Activated T-helper 17 cell treated with anti-CD3 and anti-CD28 coated beads, Interleukin-2, amount 50 U/mL, for 72 hours (primary cell): ENCODE measurements around the gene RALGPS1. TPM values are rescaled to one million over a fixed set of nuclear protein-coding genes. Genes with fewer than 3 reads are reported as not detected.

ENCODE experiments used
- ATAC-seq: fragments of 150-1000 bp; cut with Tn5 transposase; replicated peaks from 2 replicates; pipeline ENCODE4 v1.10.0; 2021; ENCODE audit warnings: mild to moderate bottlenecking, moderate library complexity
- H3K27ac Mint-ChIP-seq: one replicate; pipeline ENCODE4 v1.8.0; 2022; ENCODE audit warnings: mixed read lengths
- H3K27me3 Mint-ChIP-seq: one replicate; pipeline ENCODE4 v1.8.0; 2022; ENCODE audit warnings: mixed read lengths
- H3K36me3 Mint-ChIP-seq: one replicate; pipeline ENCODE4 v1.8.0; 2022; ENCODE audit warnings: low read depth, mild to moderate bottlenecking, mixed read lengths
- H3K4me1 Mint-ChIP-seq: one replicate; pipeline ENCODE4 v1.8.0; 2022; ENCODE audit warnings: mixed read lengths
- H3K4me3 Mint-ChIP-seq: one replicate; pipeline ENCODE4 v1.8.0; 2022; ENCODE audit warnings: mild to moderate bottlenecking, mixed read lengths
- H3K9me3 Mint-ChIP-seq: one replicate; pipeline ENCODE4 v1.8.0; 2022; ENCODE audit warnings: mixed read lengths
- total RNA-seq, 2 donors: library from RNA; stranded (reverse); gene quantifications; one replicate each; pipeline ENCODE4 v1.2.3, GENCODE V29; 2022

Gene RALGPS1
- total RNA-seq, 2 donors from 2014 or later: 2.3 to 3.4 TPM

- H3K4me1 Mint-ChIP-seq: no peaks in the 10 kb centered on the region
- H3K36me3 Mint-ChIP-seq: no peaks in the 10 kb centered on the region
- H3K27ac Mint-ChIP-seq: no peak overlapping the region
- H3K4me3 Mint-ChIP-seq: no peak overlapping the region
- no peaks in the 10 kb centered on the region for H3K27me3 Mint-ChIP-seq
- H3K9me3 Mint-ChIP-seq: no peaks in the 10 kb centered on the region
- no peak for ATAC-seq
Measured at GRCh38 chr9:127197186-127197860, 282.7 kb downstream of the RALGPS1 start.

DNA sequence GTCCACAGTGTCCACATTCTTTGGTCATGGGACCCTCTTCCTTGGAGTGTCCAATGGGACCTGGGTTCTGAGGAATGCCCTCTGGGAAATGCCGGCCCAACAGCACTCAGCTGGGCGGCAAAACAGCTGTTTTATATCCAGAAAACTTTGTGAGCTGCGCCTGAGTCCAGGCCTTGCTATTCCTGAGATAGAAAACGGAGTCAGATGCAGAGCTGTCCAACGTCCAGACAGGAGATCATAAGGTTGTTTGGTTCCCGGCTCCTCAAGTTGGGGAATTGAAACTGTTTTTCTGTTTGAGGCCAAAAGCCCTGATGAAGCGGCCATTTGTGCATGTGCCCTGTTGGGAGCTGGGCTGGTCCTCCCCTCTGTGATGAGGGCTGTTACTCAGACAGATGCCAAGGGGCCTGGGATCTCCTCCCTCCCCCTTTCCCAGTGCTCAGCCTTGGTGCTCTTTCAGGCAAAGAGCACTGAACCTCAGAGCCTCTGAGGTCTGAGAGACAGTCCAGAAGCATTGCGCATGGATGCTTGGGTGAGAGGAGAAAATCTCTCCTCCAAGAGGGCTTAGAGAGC is 283.4 kb downstream of the RALGPS1 start:
- H3K27me3 Mint-ChIP-seq: no peaks in the 10 kb centered on the region
- H3K4me1 Mint-ChIP-seq: no peaks in the 10 kb centered on the region
- H3K9me3 Mint-ChIP-seq: no peaks in the 10 kb centered on the region
- H3K36me3 Mint-ChIP-seq: no peaks in the 10 kb centered on the region
- no peak overlapping the region for H3K4me3 Mint-ChIP-seq
- H3K27ac Mint-ChIP-seq: peak overlapping the region; percentile 30
- no peak for ATAC-seq

- no peak for ATAC-seq
- no peaks in the 10 kb centered on the region for H3K36me3 Mint-ChIP-seq
- H3K4me3 Mint-ChIP-seq: no peak overlapping the region
- H3K9me3 Mint-ChIP-seq: no peaks in the 10 kb centered on the region
- H3K27me3 Mint-ChIP-seq: no peaks in the 10 kb centered on the region
- peak overlapping the region; percentile 30 for H3K27ac Mint-ChIP-seq
- no peaks in the 10 kb centered on the region for H3K4me1 Mint-ChIP-seq
Measured at GRCh38 chr9:127198587-127198986, 284.0 kb downstream of the RALGPS1 start.

DNA sequence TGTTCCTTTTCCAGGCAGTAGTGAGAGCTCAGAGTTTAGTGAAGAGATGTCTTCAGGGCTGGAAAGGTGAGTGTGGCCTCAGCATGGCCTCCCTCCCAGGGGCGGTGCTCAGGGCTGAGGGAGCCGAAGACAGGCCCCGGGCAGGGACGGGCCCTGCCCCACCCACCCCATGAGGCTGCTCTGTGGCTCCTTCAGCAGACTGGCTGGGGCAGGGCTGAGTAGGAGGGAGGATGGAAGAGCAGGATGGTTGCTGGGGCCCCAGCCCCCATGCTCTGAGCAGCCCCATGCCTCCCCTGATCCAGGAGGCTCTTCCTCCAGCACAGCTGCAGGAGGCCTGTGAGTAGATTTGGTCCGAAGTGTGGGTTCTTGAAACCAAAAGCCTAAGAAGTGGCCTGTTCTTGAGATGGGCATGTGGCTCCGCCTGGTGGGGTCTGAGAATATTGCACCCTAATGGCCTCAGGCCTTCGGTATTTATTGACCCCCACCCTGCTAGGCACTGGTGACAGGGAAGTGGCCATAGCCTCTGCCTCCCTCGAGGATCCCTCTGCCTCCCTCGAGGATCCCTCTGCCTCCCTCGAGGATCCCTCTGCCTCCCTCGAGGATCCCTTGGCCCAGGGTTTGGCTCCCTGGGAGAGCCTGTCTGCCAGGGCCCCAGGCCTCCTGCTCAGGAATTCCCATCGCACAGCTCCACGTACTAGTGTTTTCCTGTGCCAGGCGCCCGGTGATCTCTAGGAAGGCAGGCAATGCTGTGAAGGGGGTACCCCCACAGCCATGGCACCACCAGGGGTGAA is 284.6 kb downstream of the RALGPS1 start:
- no peak overlapping the region for H3K4me3 Mint-ChIP-seq
- peak overlapping the region; percentile 30 for H3K27ac Mint-ChIP-seq
- H3K27me3 Mint-ChIP-seq: no peaks in the 10 kb centered on the region
- H3K9me3 Mint-ChIP-seq: no peaks in the 10 kb centered on the region
- H3K4me1 Mint-ChIP-seq: no peaks in the 10 kb centered on the region
- no peaks in the 10 kb centered on the region for H3K36me3 Mint-ChIP-seq
- peak; percentile 78 for ATAC-seq

DNA sequence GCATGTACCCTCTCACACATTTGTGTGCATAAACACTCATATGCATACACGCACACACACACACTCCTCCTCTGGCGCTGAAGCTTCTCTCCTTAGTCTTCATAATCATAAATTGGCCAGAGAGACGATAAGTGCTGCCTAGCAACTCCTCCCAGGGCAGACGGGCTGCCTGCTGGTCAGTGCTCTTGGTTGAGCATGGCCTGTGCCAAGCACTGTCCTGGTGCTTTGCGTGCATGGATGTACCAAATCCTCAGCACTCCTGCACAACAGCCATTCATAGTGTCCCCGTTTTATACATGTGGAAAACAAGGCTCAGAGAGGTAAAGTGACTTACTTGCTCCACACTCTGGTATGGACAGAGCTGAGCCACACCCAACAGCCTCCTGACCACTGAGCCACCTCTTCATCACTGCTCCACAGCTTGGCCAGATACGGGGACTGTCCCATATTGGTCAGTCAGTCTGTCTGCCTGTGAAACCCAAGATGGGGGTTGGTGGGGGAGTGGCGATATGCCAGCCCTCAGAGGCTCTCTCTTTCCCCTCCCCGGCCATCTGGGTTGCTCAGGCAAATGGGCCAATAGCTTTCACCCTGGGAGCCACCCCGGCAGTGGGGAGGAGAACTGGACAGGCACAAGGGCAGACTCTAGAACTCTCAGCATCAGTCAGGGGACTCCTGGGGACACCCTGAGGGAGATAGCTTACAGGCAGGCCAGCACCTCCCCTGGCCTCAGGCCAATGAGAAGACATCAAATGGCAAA is 285.7 kb downstream of the RALGPS1 start:
- Mint-ChIP-seq H3K9me3 (no peaks in the 10 kb centered on the region), H3K4me3 (no peak overlapping the region), H3K27me3 (no peaks in the 10 kb centered on the region), H3K27ac (no peak overlapping the region), H3K36me3 (no peaks in the 10 kb centered on the region), H3K4me1 (no peaks in the 10 kb centered on the region)
- ATAC-seq: no peak

- ATAC-seq: no peak
- no peak overlapping the region for H3K27ac Mint-ChIP-seq
- H3K36me3 Mint-ChIP-seq: no peaks in the 10 kb centered on the region
Measured at GRCh38 chr9:127201071-127201541, 286.5 kb downstream of the RALGPS1 start.

DNA sequence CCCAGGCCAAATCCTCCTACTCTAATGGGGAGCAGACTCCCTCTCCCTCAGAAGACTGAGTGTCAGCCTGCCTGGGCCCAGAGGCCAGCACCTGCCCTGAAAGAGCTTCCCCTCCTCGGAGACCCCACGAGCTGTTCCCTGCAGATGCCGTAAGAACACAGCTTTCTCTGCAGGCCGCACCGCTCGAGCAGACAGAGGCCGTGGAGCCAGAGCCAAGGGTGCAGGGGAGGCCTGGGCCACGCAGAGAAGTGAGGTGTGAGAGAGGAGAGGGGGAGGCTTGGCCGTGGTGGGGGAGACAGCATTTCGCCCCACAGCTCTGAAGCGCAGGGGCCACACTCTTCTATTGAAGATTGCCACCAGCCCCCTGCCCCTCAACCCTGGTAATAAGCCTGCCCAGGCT is 287.1 kb downstream of the RALGPS1 start:
- H3K27ac Mint-ChIP-seq: no peak overlapping the region
- H3K9me3 Mint-ChIP-seq: no peaks in the 10 kb centered on the region
- H3K27me3 Mint-ChIP-seq: no peaks in the 10 kb centered on the region
- H3K4me1 Mint-ChIP-seq: no peaks in the 10 kb centered on the region
- no peaks in the 10 kb centered on the region for H3K36me3 Mint-ChIP-seq
- H3K4me3 Mint-ChIP-seq: no peak overlapping the region
- no peak for ATAC-seq

More at GRCh38 chr9:127201071-127201541, 286.5 kb downstream of the RALGPS1 start:
- Mint-ChIP-seq H3K27me3 (no peaks in the 10 kb centered on the region), H3K4me1 (no peaks in the 10 kb centered on the region), H3K9me3 (no peaks in the 10 kb centered on the region), H3K4me3 (no peak overlapping the region)

DNA sequence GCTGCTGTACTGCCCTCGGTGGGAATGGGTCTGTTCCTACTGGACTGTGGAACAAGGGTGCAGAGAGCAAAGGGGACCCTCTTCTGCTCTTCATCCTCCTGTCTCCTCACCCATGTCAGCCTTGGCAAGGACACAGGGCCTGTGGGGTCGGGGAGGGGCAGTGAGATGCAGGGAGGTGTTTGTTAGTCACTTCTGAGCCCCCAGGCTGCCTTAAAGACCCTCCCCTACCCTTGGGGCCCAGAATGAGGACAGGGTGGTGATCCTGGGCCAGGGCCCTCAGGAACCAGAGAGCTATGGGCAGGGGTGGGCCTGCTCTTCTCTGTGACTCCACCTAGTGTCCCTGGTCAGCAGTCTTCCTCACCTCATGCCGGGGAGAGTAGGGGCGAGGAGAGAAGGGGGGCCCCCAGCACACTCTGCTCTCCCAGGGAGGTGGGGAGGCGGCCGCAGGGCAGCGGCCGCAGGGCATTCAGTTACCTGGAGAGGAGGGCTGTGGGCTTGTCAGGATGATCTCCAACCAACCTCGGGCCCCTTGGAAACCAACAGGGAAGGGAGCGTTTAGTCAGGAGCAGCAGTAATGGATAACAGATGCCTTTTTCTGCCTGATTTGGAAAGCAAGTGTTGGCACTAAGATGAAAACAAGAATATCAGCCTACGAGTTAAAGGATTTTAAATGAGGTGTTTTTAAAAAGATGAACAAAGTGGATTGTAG is 288.0 kb downstream of the RALGPS1 start:
- no peaks in the 10 kb centered on the region for H3K4me1 Mint-ChIP-seq
- no peaks in the 10 kb centered on the region for H3K27me3 Mint-ChIP-seq
- no peak overlapping the region for H3K27ac Mint-ChIP-seq
- no peak overlapping the region for H3K4me3 Mint-ChIP-seq
- H3K9me3 Mint-ChIP-seq: no peaks in the 10 kb centered on the region
- no peak for ATAC-seq
- H3K36me3 Mint-ChIP-seq: no peaks in the 10 kb centered on the region

DNA sequence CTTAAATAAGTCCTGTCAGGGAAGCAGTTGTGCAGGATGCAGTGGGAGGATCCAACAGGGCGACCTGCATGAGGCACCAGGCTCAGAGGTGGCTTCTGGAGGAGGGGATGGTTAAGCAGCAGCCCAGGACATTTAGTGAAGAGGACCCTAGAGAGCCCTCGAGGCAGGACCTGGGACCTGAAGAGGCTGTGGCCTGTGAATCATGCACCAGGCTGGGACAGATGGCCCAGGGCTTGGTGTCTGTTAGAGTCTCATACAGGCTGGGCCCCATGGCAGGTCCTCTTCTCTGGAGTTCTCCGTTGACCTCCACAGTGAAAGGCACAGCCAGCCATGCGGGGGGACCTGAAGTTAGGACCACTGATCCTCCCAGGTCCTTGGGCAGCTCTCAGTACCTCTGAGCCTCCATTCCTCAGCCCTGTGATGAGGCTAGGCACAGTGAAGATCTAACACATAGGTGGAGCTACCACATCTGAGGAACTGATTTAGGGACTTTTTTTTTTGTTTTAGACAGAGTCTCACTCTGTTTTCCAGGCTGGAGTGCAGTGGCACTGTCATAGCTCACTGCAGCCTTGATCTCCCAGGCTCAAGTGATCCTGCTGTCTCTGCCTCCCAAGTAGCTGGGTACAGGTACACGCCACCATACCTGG is 289.2 kb downstream of the RALGPS1 start:
- H3K4me3 Mint-ChIP-seq: no peak overlapping the region
- no peaks in the 10 kb centered on the region for H3K9me3 Mint-ChIP-seq
- no peaks in the 10 kb centered on the region for H3K36me3 Mint-ChIP-seq
- H3K27me3 Mint-ChIP-seq: no peaks in the 10 kb centered on the region
- H3K4me1 Mint-ChIP-seq: no peaks in the 10 kb centered on the region
- H3K27ac Mint-ChIP-seq: no peak overlapping the region
- ATAC-seq: no peak

DNA sequence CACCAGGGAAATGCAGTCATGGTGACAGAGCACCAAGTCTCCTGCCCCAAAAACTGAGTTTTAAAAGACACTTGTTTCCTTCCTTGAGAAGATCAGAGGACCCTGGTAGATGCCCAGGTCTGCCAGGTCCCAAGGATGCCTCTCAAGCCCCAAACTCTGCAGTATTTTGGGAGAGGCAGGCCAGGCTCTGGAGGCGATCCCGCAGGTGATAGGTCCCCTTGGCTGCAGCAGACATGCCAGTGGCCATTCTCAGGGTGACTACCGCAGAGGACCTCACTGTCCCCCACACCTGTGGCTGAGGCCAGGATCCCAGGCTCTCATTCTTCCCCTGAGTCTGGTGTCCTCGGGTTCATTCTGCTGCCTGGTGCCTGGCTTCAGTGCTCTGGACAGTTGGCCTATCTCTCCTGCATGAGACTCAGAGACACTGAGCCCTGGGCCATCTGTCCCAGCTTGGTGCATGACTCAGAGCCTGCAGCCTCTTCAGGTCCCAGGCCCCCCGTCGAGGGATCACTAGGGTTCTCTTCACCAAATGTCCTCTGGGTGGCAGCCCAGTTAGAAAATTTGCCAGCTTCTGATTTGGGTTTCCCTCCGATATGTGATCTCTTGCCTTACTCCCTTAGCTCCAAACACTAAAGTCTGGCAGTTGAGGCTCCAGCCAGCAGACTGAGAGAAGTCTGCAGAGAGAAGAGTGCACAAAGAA is 290.3 kb downstream of the RALGPS1 start:
- no peak for ATAC-seq
- Mint-ChIP-seq H3K4me1 (no peaks in the 10 kb centered on the region), H3K4me3 (no peak overlapping the region), H3K27me3 (no peaks in the 10 kb centered on the region), H3K9me3 (no peaks in the 10 kb centered on the region), H3K36me3 (no peaks in the 10 kb centered on the region), H3K27ac (no peak overlapping the region)

DNA sequence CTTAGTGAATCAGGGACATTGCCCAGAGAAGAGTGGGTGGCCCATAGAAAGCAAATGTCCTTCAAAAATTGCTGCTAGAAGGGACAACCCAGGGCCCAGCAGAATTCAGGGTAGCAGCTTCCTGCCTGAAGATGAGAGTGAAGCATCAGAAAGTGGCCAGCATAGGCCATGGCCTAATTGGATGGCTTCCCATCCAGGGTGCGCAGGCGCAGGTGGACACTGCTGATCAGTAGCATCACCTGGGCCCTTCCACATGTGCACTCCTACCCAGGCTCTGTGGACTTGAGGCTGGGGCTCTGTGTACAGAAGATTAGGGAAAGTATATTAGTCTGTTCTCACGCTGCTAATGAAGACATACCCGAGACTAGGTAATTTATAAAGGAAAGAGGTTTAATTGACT is 291.4 kb downstream of the RALGPS1 start:
- H3K4me3 Mint-ChIP-seq: no peak overlapping the region
- ATAC-seq: no peak
- H3K27me3 Mint-ChIP-seq: no peaks in the 10 kb centered on the region
- H3K36me3 Mint-ChIP-seq: no peaks in the 10 kb centered on the region
- H3K4me1 Mint-ChIP-seq: no peaks in the 10 kb centered on the region
- no peak overlapping the region for H3K27ac Mint-ChIP-seq
- no peaks in the 10 kb centered on the region for H3K9me3 Mint-ChIP-seq

- no peak for ATAC-seq
- Mint-ChIP-seq H3K27me3 (no peaks in the 10 kb centered on the region), H3K27ac (no peak overlapping the region), H3K4me3 (no peak overlapping the region), H3K9me3 (no peaks in the 10 kb centered on the region), H3K36me3 (no peaks in the 10 kb centered on the region), H3K4me1 (no peaks in the 10 kb centered on the region)
Measured at GRCh38 chr9:127206666-127207065, 292.1 kb downstream of the RALGPS1 start.

DNA sequence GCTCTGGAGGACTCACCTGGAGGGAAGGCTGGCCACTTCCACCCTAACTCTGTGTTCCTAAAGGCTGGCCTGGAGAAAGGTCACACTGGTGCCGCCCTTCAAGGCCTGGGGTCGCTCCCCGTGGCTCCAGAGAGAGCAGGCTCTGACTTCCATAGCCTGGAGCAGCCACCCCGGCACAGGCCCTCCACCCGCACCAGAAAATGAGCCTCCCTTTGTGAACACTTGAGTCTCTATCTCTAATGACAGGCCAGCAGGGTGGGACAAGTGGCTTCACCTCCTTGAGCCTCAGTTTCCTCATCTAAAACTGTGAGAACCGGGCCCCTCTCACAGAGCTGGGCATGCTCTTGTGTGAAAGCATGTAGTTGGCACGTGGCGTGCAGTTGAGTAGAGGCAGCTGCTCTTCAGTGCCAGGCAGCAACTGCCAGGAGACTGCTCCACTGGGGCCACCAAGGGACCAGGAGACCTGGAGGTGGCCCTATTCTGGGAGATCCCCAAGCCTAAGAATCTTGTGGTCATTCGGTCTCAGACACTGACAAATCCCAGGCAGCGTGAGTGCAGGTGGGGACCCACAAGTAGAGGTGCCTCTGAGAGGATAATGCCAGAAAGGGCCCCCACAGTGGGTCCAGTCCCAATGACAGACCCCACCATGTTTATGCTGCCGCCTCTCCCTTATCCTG is 293.3 kb downstream of the RALGPS1 start:
- no peaks in the 10 kb centered on the region for H3K4me1 Mint-ChIP-seq
- no peak overlapping the region for H3K27ac Mint-ChIP-seq
- no peak overlapping the region for H3K4me3 Mint-ChIP-seq
- no peaks in the 10 kb centered on the region for H3K36me3 Mint-ChIP-seq
- H3K27me3 Mint-ChIP-seq: no peaks in the 10 kb centered on the region
- ATAC-seq: no peak
- H3K9me3 Mint-ChIP-seq: no peaks in the 10 kb centered on the region
